GM19351 (cell line): ENCODE measurements around the gene CTNNA1.

Source experiments
- ATAC-seq: cut with Tn5 transposase; IDR thresholded peaks from one replicate; pipeline ENCODE4 v1.9.1; 2021; ENCODE audit warnings: mild to moderate bottlenecking, moderate library complexity; ENCODE audit not compliant: unreplicated experiment

Gene CTNNA1

GRCh38 chr5:138944527-138945322, 191.5 kb downstream of the CTNNA1 start:
- ATAC-seq, result no peak

GRCh38 chr5:138945421-138946240, 192.4 kb downstream of the CTNNA1 start:
- no peak for ATAC-seq

GRCh38 chr5:138946241-138946623, 193.0 kb downstream of the CTNNA1 start:
- no peak for ATAC-seq

- no peak for ATAC-seq
Observed at GRCh38 chr5:138946831-138947560, 193.8 kb downstream of the CTNNA1 start.

GRCh38 chr5:138947780-138948179, 194.6 kb downstream of the CTNNA1 start:
- no peak for ATAC-seq

GRCh38 chr5:138948471-138949222, 195.4 kb downstream of the CTNNA1 start:
- ATAC-seq, result no peak

GRCh38 chr5:138949223-138949574, 196.0 kb downstream of the CTNNA1 start:
- ATAC-seq, result no peak

- no peak for ATAC-seq
Observed at GRCh38 chr5:138949988-138950387, 196.8 kb downstream of the CTNNA1 start.

GRCh38 chr5:138950421-138951031, 197.3 kb downstream of the CTNNA1 start:
- ATAC-seq, result no peak

GRCh38 chr5:138951091-138951985, 198.1 kb downstream of the CTNNA1 start:
- no peak for ATAC-seq

- ATAC-seq, result no peak
Observed at GRCh38 chr5:138951986-138952735, 198.9 kb downstream of the CTNNA1 start.

- ATAC-seq, result no peak
Observed at GRCh38 chr5:138952962-138953361, 199.7 kb downstream of the CTNNA1 start.

GRCh38 chr5:138953387-138954256, 200.4 kb downstream of the CTNNA1 start:
- no peak for ATAC-seq

- no peak for ATAC-seq
Observed at GRCh38 chr5:138954257-138955012, 201.2 kb downstream of the CTNNA1 start.

GRCh38 chr5:138955013-138955660, 201.9 kb downstream of the CTNNA1 start:
- no peak for ATAC-seq

- ATAC-seq, result no peak
Observed at GRCh38 chr5:138955671-138956295, 202.6 kb downstream of the CTNNA1 start.
